ENCODE data around the gene LLGL2.

DNA sequence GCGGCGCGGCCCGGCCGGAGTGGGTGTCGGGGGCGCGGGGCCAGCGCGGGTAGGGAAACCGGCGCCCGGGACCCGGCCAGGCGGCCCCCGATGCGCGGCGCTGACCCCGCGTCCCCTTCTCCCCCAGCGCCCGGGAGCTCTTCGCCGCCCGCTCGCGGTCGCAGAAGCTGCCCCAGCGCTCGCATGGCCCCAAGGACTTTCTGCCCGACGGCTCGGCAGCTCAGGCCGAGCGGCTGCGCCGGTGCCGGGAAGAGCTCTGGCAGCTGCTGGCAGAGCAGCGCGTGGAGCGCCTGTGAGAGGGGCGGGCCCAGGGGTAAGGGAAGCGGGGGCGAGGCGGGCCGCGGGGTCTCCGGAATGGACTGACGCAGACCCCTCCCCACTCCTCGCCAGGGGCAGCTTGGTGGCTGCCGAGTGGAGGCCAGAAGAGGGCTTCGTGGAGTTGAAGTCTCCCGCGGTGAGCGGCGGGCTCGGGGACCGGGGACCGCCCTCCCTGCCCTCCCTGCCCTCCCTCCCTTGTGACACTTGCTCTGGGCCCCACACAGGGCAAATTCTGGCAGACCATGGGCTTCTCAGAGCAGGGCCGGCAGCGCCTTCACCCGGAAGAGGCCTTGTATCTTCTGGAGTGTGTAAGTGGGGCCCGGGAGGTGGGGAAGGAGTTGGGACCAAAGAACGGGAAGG, 8.7 kb upstream of the LLGL2 start:
- TF ChIP-seq EZH2 (IDR thresholded peaks at IDR 0.05; ENCODE audit: low read depth), result no peak
- TF ChIP-seq, protein P1, sequence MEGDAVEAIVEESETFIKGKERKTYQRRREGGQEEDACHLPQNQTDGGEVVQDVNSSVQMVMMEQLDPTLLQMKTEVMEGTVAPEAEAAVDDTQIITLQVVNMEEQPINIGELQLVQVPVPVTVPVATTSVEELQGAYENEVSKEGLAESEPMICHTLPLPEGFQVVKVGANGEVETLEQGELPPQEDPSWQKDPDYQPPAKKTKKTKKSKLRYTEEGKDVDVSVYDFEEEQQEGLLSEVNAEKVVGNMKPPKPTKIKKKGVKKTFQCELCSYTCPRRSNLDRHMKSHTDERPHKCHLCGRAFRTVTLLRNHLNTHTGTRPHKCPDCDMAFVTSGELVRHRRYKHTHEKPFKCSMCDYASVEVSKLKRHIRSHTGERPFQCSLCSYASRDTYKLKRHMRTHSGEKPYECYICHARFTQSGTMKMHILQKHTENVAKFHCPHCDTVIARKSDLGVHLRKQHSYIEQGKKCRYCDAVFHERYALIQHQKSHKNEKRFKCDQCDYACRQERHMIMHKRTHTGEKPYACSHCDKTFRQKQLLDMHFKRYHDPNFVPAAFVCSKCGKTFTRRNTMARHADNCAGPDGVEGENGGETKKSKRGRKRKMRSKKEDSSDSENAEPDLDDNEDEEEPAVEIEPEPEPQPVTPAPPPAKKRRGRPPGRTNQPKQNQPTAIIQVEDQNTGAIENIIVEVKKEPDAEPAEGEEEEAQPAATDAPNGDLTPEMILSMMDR (conservative IDR thresholded peaks at IDR 0.05), result no peak

Data from PC-9 (cell line).